ENCODE measurements around the gene GJB6.

Gene GJB6

GRCh38 chr13:20222553-20222952, 9.6 kb downstream of the GJB6 start:
- no peak for DNase-seq

GRCh38 chr13:20221772-20222171, 10.3 kb downstream of the GJB6 start:
- peak; percentile 45 for DNase-seq

- no peak for DNase-seq
Measured at GRCh38 chr13:20219577-20219976, 12.5 kb downstream of the GJB6 start.

- DNase-seq: no peak
Measured at GRCh38 chr13:20217168-20217567, 15.0 kb downstream of the GJB6 start.

GRCh38 chr13:20209948-20210347, 22.2 kb downstream of the GJB6 start:
- DNase-seq: no peak

- no peak for DNase-seq
Measured at GRCh38 chr13:20206698-20207235, 25.4 kb downstream of the GJB6 start.

- no peak for DNase-seq
Measured at GRCh38 chr13:20206065-20206697, 25.9 kb downstream of the GJB6 start.

GRCh38 chr13:20198781-20199180, 33.3 kb downstream of the GJB6 start:
- no peak for DNase-seq

- no peak for DNase-seq
Measured at GRCh38 chr13:20197361-20197834, 34.7 kb downstream of the GJB6 start.

GRCh38 chr13:20195801-20196200, 36.3 kb downstream of the GJB6 start:
- DNase-seq: no peak

GRCh38 chr13:20193907-20194631, 38.0 kb downstream of the GJB6 start:
- no peak for DNase-seq

GRCh38 chr13:20193162-20193906, 38.8 kb downstream of the GJB6 start:
- DNase-seq: no peak

GRCh38 chr13:20192836-20193161, 39.3 kb downstream of the GJB6 start, which contains the start of gene GJB2:
TSS of gene GJB2 (minus strand) at chr13:20192938. CDS start at chr13:20189581, 3,357 bp downstream.
- DNase-seq: no peak

- no peak for DNase-seq
Measured at GRCh38 chr13:20192158-20192835, 39.8 kb downstream of the GJB6 start.

- no peak for DNase-seq
Measured at GRCh38 chr13:20191311-20192157, 40.6 kb downstream of the GJB6 start.

- no peak for DNase-seq
Measured at GRCh38 chr13:20190481-20191310, 41.4 kb downstream of the GJB6 start.

- no peak for DNase-seq
Measured at GRCh38 chr13:20190076-20190475, 42.0 kb downstream of the GJB6 start.

GRCh38 chr13:20188667-20189553, 43.2 kb downstream of the GJB6 start:
- DNase-seq: peak; percentile 46

- no peak for DNase-seq
Measured at GRCh38 chr13:20186771-20187170, 45.3 kb downstream of the GJB6 start.
